Activated CD4-positive, alpha-beta T cell treated with anti-CD3 and anti-CD28 coated beads, Interleukin-2, amount 10 ng/mL, durations not matched to agents 24 days and 14 days (primary cell): Measurements from ENCODE around the gene RBM17. TPM values are rescaled to one million over a fixed set of nuclear protein-coding genes. Genes with fewer than 3 reads are reported as not detected.
"Not testable (repeated sequence)": the region's sequence is repeated elsewhere in the genome, so short reads cannot be mapped to it uniquely, and the experiment has no call there.

ENCODE experiments used
- DNase-seq: peaks from one replicate; pipeline ENCODE4 v3.0.0; 2022
- H3K27ac Mint-ChIP-seq: one replicate; pipeline ENCODE4 v1.8.0; 2022; ENCODE audit warnings: mild to moderate bottlenecking, mixed read lengths
- H3K27me3 Mint-ChIP-seq: one replicate; pipeline ENCODE4 v1.8.0; 2022; ENCODE audit warnings: mixed read lengths
- H3K36me3 Mint-ChIP-seq: one replicate; pipeline ENCODE4 v1.8.0; 2022; ENCODE audit warnings: low read depth, mild to moderate bottlenecking, mixed read lengths
- H3K4me1 Mint-ChIP-seq: one replicate; pipeline ENCODE4 v1.8.0; 2021; ENCODE audit warnings: mixed read lengths
- H3K4me3 Mint-ChIP-seq: one replicate; pipeline ENCODE4 v1.8.0; 2022; ENCODE audit warnings: mild to moderate bottlenecking, moderate library complexity, mixed read lengths
- H3K9me3 Mint-ChIP-seq: one replicate; pipeline ENCODE4 v1.8.0; 2021; ENCODE audit warnings: mixed read lengths
- intact Hi-C: fragments of 100-400 bp; cut with micrococcal nuclease; formaldehyde crosslinking; loops from one replicate; pipeline ENCODE4 v1.15.1; 2023
- total RNA-seq: library from RNA; stranded (reverse); gene quantifications from 2 replicates; pipeline ENCODE4 v1.2.3, GENCODE V29; 2022

RBM17 gene
- total RNA-seq, result 258 and 262 TPM in 2 replicates

GRCh38 chr10:6088721-6089333 is at the start of gene RBM17:
TSS of gene RBM17 (plus strand) at chr10:6089034. CDS start at chr10:6097066, 8,032 bp downstream.
- peaks cover 2% of the 10 kb centered on the region for H3K27me3 Mint-ChIP-seq
- peaks cover 60% of the 10 kb centered on the region for H3K4me1 Mint-ChIP-seq
- peak; percentile 99 for DNase-seq

GRCh38 chr10:6039711-6040110 is 49.1 kb upstream of the RBM17 start:
- Mint-ChIP-seq H3K4me3 (peak overlapping the region; percentile 64), H3K4me1 (peaks cover 73% of the 10 kb centered on the region), H3K36me3 (peaks cover 93% of the 10 kb centered on the region), H3K9me3 (peaks cover 9% of the 10 kb centered on the region), H3K27me3 (no peaks in the 10 kb centered on the region), H3K27ac (peak overlapping the region; percentile 54)
- intact Hi-C loops, result no loop called here
- peak; percentile 52 for DNase-seq

More at GRCh38 chr10:6088721-6089333, at the start of gene RBM17:
- intact Hi-C loops, result loop anchor here (1.0 to 10.0 kb wide), 3 partner anchors 44 to 406 kb away; no protein-coding TSS in a partner anchor
- Mint-ChIP-seq H3K4me3 (peak within 1 kb of the TSS; percentile 86), H3K36me3 (peaks cover 20% of the 10 kb centered on the region), H3K9me3 (no peaks in the 10 kb centered on the region), H3K27ac (peak within 1 kb of the TSS; percentile 85)

GRCh38 chr10:6040205-6040604 is 48.6 kb upstream of the RBM17 start:
- intact Hi-C loops, result no loop called here
- Mint-ChIP-seq H3K27ac (no peak overlapping the region), H3K27me3 (no peaks in the 10 kb centered on the region), H3K36me3 (peaks cover 95% of the 10 kb centered on the region), H3K4me1 (peaks cover 74% of the 10 kb centered on the region), H3K4me3 (peak overlapping the region; percentile 30), H3K9me3 (peaks cover 9% of the 10 kb centered on the region)
- DNase-seq, result no peak

GRCh38 chr10:6043377-6043776 is 45.5 kb upstream of the RBM17 start:
- H3K36me3 Mint-ChIP-seq, result peaks cover 91% of the 10 kb centered on the region
- H3K4me3 Mint-ChIP-seq, result peak overlapping the region; percentile 52
- intact Hi-C loops, H3K27me3 Mint-ChIP-seq, H3K9me3 Mint-ChIP-seq: not testable (repeated sequence)
- H3K27ac Mint-ChIP-seq, result peak overlapping the region; percentile 47
- peaks cover 73% of the 10 kb centered on the region for H3K4me1 Mint-ChIP-seq
- peak; percentile 51 for DNase-seq

- Mint-ChIP-seq H3K27ac (peak overlapping the region; percentile 95), H3K36me3 (peaks cover 90% of the 10 kb centered on the region), H3K27me3 (no peaks in the 10 kb centered on the region), H3K4me1 (peaks cover 73% of the 10 kb centered on the region), H3K4me3 (peak overlapping the region; percentile 80), H3K9me3 (peaks cover 8% of the 10 kb centered on the region)
- intact Hi-C loops, result loop anchor here (2.0 kb wide), 2 partner anchors 13 to 15 kb away; no protein-coding TSS in a partner anchor
- DNase-seq, result peak; percentile 56
Observed at GRCh38 chr10:6044060-6044459, 44.8 kb upstream of the RBM17 start.

- H3K27me3 Mint-ChIP-seq, result no peaks in the 10 kb centered on the region
- intact Hi-C loops, result loop anchor here (1.0 to 5.0 kb wide), 6 partner anchors 8 to 233 kb away; partner anchors contain the start of gene GDI2
- peaks cover 73% of the 10 kb centered on the region for H3K4me1 Mint-ChIP-seq
- no peaks in the 10 kb centered on the region for H3K9me3 Mint-ChIP-seq
- H3K4me3 Mint-ChIP-seq, result peak overlapping the region; percentile 80
- H3K36me3 Mint-ChIP-seq, result peaks cover 90% of the 10 kb centered on the region
- peak; percentile 57 for DNase-seq
- H3K27ac Mint-ChIP-seq, result peak overlapping the region; percentile 95
Observed at GRCh38 chr10:6044751-6045313, 44.0 kb upstream of the RBM17 start.

- H3K27me3 Mint-ChIP-seq, result no peaks in the 10 kb centered on the region
- peaks cover 76% of the 10 kb centered on the region for H3K4me1 Mint-ChIP-seq
- H3K36me3 Mint-ChIP-seq, result peaks cover 90% of the 10 kb centered on the region
- DNase-seq, result peak; percentile 82
- H3K9me3 Mint-ChIP-seq, result no peaks in the 10 kb centered on the region
- H3K27ac Mint-ChIP-seq, result peak overlapping the region; percentile 95
- intact Hi-C loops, result loop anchor here (1.0 to 5.0 kb wide), 6 partner anchors 8 to 233 kb away; partner anchors contain the start of gene GDI2
- H3K4me3 Mint-ChIP-seq, result peak overlapping the region; percentile 80
Observed at GRCh38 chr10:6045314-6045848, 43.5 kb upstream of the RBM17 start.

- Mint-ChIP-seq H3K27ac (peak overlapping the region; percentile 95), H3K4me3 (peak overlapping the region; percentile 80), H3K4me1 (peaks cover 81% of the 10 kb centered on the region), H3K27me3 (no peaks in the 10 kb centered on the region), H3K9me3 (no peaks in the 10 kb centered on the region), H3K36me3 (peaks cover 93% of the 10 kb centered on the region)
- intact Hi-C loops, result loop anchor here (1.0 to 5.0 kb wide), 6 partner anchors 7 to 234 kb away; partner anchors contain the start of gene GDI2
- DNase-seq, result peak; percentile 69
Observed at GRCh38 chr10:6045878-6046772, 42.7 kb upstream of the RBM17 start.

- H3K4me1 Mint-ChIP-seq, result peaks cover 80% of the 10 kb centered on the region
- peaks cover 90% of the 10 kb centered on the region for H3K36me3 Mint-ChIP-seq
- no peaks in the 10 kb centered on the region for H3K9me3 Mint-ChIP-seq
- H3K4me3 Mint-ChIP-seq, result peak overlapping the region; percentile 80
- H3K27ac Mint-ChIP-seq, result peak overlapping the region; percentile 95
- H3K27me3 Mint-ChIP-seq, result no peaks in the 10 kb centered on the region
- intact Hi-C loops, result loop anchor here (5.0 kb wide), 1 partner anchor 235 kb away; the partner anchor contains the start of gene GDI2
- DNase-seq, result peak; percentile 61
Observed at GRCh38 chr10:6046773-6047611, 41.8 kb upstream of the RBM17 start.

- peak; percentile 57 for DNase-seq
- peaks cover 83% of the 10 kb centered on the region for H3K4me1 Mint-ChIP-seq
- intact Hi-C loops, result loop anchor here (5.0 kb wide), 1 partner anchor 236 kb away; the partner anchor contains the start of gene GDI2
- no peaks in the 10 kb centered on the region for H3K9me3 Mint-ChIP-seq
- H3K36me3 Mint-ChIP-seq, result peaks cover 90% of the 10 kb centered on the region
- peak overlapping the region; percentile 72 for H3K27ac Mint-ChIP-seq
- H3K27me3 Mint-ChIP-seq, result no peaks in the 10 kb centered on the region
- peak overlapping the region; percentile 81 for H3K4me3 Mint-ChIP-seq
Observed at GRCh38 chr10:6047847-6048246, 41.0 kb upstream of the RBM17 start.

- Mint-ChIP-seq H3K9me3 (no peaks in the 10 kb centered on the region), H3K36me3 (peaks cover 88% of the 10 kb centered on the region), H3K27ac (peak overlapping the region; percentile 72), H3K4me3 (peak overlapping the region; percentile 81), H3K4me1 (peaks cover 85% of the 10 kb centered on the region), H3K27me3 (no peaks in the 10 kb centered on the region)
- peak; percentile 60 for DNase-seq
- intact Hi-C loops, result loop anchor here (5.0 kb wide), 1 partner anchor 236 kb away; the partner anchor contains the start of gene GDI2
Observed at GRCh38 chr10:6048281-6049030, 40.4 kb upstream of the RBM17 start.

- no peak for DNase-seq
- H3K9me3 Mint-ChIP-seq, result no peaks in the 10 kb centered on the region
- peaks cover 88% of the 10 kb centered on the region for H3K36me3 Mint-ChIP-seq
- peaks cover 87% of the 10 kb centered on the region for H3K4me1 Mint-ChIP-seq
- intact Hi-C loops, result loop anchor here (5.0 kb wide), 1 partner anchor 237 kb away; the partner anchor contains the start of gene GDI2
- H3K27ac Mint-ChIP-seq, result peak overlapping the region; percentile 96
- H3K4me3 Mint-ChIP-seq, result peak overlapping the region; percentile 81
- no peaks in the 10 kb centered on the region for H3K27me3 Mint-ChIP-seq
Observed at GRCh38 chr10:6049031-6049400, 39.8 kb upstream of the RBM17 start.
